Activated CD4-positive, alpha-beta T cell treated with anti-CD3 and anti-CD28 coated beads for 24 hours (primary cell): ENCODE data around the gene GPC3.
"Not testable (repeated sequence)": the region's sequence is repeated elsewhere in the genome, so short reads cannot be mapped to it uniquely, and the experiment has no call there.

Source experiments
- DNase-seq, 2 donors: peaks; one replicate each; pipeline ENCODE4 v3.0.0-alpha.2; 2020; ENCODE audit warnings: low read depth in 2 of 2

GPC3 gene

DNA sequence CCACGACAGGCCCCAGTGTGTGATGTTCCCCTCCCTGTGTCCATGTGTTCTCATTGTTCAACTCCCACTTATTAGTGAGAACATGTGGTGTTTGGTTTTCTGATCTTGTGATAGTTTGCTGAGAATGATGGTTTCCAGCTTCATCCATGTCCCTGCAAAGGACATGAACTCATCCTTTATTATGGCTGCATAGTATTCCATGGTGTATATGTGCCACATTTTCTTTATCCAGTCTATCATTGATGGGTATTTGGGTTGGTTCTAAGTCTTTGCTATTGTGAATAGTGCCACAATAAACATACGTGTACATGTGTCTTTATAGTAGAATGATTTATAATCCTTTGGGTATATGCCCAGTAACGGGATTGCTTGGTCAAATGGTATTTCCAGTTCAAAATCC is 97.3 kb downstream of the GPC3 start:
- not testable (repeated sequence) for DNase-seq

DNA sequence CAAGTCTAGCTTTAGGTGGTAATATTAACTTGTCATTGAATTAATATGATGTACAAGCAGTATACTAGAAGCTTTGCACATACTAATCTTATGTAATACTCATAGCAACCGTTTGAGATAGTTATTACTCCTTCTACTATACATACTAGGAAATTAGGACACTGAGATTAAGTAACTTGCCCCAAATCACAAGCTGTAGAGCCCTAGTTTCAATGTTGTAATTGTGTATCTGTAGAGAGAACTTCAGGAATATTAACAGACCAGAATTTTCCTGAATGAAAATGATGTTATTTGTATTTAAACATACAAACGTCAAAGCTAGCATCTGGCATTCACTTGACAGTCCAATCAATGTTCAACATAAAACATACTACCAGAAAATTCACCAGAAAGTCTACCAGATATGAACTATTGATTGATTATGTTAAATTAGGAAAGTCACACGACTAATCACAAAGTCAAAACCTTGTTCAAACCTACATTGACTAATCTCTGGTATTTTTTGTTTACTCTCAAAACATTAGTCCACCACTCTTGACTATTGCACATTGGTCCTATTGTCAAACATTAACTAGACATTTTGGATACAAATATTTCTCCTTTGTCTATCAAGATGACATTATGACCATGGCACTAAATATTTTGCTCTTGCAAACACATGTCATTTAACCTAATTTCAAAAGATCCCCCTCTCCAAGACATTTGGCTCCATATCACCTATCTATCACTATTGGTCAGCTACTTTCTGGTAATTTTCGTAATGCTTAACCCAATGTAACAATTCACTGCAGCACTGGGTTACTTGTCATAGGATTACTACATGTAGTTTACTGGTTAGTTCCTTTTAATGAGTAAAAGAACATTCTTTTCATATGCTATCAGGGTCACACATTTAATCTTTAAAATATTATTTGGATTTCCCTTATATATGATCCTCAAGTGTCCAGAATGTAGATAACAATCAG is 100.7 kb downstream of the GPC3 start:
- no peak for DNase-seq

DNA sequence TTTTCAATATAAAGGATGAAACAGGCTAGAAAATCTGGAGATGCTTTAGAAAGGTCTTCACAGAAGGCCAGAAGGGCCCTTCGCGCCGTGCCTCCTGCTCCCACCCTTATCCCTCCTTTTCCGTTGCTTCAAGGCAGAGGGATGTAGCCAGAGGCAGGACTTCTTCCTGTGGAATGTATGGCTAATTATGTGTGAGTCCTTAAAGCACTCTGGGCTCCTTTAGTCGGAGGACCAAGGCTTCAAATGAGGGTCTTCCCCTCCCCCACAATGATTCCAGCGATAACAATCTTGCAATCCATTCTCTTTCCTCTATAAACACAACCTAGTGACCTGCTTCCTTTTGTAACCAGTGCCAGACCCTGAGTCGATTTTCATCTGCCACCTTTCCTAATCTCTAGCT is 103.5 kb downstream of the GPC3 start:
- DNase-seq: no peak

DNA sequence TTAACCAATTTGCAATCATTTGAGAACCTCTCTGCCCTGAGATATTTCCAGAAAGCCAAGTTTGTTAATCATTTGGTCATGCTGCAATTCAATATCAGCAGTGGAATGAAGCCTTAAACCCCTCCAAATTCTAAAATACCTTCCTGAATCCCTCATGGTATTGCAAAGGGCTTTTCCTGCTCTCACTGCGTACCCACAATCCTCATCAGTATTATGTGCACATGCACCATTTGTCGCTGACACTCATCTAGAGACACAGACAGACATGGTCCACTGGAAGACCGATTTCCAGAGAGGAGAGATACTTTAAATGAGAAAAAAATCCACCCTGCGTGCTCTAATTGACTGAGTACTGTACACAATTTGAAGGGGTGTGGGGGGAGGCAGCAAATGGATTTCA is 104.4 kb downstream of the GPC3 start:
- no peak for DNase-seq

DNA sequence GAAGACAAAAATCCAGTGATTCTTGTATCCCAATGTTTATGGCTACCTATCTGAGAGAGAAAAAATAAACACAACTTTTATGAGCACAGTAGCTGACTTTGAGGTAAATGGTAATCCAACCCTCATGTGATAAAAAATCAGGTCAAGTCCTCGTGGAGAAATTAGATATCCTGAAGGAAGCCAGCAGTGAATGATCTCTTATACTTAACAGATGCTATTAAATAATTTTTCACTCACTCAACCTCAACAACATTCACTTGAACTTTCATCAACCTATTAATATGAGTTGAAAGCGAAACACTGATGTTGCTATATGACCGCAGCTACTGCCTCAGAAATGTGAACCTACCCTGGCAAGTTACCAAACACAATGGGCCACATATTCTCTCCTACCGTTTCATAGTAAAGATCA is 105.4 kb downstream of the GPC3 start:
- DNase-seq: no peak

DNA sequence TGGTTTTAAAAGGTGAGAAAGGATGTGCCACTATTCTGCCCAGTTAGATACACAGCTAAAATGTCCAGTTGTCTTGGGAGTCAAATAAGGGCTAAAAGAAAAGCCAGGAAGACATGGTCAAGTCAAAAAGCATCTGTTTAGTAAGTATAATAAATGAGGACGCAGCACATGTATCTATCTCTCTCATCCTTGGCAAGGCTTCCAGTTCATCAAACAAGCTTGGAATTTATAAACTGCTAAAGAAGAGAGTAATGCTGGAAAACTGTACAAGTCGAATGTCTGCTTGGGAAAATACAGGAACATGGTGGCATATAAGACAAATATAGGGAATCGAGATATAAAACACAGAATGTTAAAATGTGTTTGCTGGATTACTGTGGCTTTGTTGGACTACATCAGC is 106.7 kb downstream of the GPC3 start:
- no peak for DNase-seq

DNA sequence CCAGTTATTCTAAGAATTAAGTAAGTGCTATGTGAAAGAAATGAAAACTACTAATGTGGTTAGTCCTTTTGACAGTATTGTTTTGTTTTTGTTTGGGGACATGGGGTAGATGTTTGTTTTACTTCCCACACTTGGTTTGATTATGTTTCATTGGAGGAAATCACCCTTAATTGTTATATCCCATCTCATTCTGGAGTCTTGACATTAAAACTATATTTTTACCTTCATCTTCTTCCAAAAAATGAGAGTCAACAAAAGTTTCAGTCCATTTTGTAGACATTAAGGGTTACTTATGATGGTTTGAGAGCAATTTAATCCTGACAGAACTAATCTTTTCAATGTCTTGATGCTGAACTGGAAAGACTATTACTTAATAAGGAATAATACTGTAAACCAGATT is 108.7 kb downstream of the GPC3 start:
- DNase-seq: no peak

DNA sequence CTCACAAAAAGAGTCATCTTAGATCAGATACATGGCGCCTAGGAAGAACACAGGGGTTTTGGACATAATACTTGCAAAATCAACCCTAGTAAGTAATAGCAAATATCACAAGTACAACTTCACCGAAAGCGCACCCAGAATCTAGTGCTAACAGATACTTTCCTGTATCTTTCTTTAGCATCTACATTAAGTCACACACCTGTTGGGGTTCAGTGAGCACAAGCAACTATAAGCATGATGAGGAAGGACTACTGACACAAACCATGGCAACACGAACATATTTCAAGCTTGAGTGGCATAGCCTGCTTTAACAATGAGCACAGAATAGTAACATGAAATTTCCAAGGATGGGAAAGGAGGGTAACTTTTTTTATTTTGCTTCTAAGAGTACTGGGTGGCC is 116.1 kb downstream of the GPC3 start:
- no peak for DNase-seq

DNA sequence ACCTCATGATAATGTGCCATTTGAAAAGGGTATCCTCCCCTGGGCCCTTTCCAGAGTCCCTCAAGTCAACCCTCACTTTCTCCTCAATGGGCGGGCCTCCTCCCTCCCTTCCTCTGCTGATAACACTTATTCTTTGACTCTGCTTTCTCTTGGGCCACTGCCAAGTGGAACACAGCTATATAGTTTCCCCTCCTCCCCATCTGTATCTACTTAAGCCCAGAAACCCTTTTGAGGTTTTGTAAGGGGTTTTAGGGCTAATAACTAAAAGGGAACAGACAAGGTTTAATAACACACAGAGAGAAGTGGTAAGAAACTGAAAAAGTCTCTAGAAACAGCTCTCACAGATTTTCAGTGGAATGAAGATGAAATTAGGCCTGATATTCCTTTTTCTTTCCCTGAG is 116.7 kb downstream of the GPC3 start:
- DNase-seq: no peak

DNA sequence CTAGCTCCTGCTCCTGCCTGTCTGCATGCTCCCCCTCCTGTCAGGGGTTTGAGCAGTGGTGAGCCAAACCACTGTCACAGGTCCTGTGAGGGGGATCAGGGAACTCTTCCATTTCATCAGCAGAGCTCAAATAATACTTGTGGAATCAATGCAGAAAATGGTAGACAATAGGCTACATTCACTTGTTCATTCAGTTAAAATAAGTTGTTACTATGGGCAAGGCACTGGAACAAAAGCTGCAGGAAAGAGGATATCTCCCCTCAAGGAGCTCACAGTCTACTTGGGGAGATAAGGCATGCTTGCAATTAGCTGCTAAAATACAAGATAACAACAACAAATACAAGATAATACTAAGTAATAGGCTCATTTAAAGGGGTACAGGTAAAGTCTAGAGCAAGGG is 117.1 kb downstream of the GPC3 start:
- DNase-seq: no peak

DNA sequence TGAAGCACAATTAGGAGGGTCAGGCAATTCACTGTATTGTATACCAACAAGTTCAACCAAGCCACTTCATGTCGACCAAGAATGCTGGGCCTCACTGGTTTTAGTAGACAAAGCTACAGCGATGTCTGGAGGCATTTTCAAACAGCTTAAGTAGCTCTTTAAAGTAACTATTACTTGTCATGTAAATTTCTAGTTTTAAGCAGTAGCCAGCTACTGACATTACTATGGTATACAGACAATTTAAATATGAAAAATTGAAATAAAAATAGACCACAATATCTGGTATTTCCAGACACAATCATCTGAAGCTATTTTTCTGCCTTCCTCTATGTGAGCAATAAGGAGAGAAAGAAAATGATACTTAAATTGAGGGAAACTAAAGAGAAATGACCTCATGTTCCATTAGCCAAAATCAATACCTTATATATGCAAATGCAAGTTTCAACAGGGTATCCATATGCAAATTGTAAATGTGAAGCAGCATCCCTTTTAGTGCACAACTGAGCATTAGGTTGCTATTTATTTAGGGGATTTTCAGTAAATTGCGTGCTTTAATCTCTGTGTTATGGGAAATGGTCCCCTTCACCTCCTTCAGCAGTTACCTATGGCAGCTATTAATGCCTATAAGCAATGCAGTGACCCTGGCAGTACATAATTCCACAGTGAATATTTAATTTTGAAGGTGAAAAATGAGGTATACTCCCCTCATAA is 119.5 kb downstream of the GPC3 start:
- no peak for DNase-seq

DNA sequence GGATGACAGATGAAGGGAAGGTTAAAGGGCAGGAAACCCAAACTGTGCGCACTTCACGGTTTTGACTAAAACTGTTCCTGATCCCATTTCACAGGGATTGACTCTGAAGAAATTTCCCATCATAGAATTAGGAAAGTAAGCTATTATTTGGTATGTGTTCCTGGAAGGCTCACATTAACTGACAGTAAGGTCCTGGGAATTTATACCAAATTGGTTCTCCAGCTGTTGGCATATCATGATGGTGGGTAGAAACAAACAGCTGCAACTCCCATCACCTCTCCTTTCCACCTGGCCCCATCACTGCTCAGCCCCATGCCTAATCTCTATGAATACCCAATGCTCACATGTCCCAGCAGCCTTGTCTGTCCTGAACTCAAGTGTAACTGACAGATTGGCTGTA is 121.2 kb downstream of the GPC3 start:
- no peak for DNase-seq

DNA sequence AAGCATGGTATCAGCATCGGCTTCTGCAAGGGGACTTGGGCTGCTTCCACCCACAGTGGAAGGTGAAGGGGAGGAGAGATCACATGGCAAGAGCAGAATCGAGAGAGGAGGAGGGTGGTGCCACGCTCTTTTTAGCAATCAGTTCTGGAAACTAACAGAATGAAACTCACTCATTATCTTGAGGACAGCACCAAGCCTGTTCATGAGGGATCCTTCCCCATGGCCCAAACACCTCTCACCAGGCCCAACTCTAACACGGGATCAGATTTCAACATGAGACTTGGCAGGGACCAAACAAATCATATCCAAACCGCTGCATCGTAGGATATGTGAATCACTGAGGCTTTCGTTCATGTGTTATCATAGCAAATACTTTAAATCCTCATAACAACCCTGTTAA is 125.5 kb downstream of the GPC3 start:
- no peak for DNase-seq

DNA sequence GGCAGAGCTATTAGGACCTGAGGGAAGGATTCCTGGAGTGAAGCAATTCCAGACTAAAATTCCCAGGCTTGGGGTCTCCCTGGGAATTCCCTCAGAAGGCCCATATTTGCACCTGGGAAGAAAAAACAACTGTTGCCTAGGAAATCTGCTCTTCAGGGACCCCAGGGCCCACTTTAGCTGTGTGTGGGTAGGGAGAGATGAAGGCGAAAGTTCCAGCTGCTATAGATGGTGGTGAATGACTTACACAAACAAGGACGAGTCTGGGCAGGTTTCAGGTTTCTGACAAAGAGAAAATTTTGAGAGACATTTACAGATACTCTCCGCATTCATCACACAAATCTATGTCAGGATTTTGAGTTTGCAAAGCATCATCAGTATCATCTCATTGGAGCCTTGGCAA is 126.1 kb downstream of the GPC3 start:
- no peak for DNase-seq

DNA sequence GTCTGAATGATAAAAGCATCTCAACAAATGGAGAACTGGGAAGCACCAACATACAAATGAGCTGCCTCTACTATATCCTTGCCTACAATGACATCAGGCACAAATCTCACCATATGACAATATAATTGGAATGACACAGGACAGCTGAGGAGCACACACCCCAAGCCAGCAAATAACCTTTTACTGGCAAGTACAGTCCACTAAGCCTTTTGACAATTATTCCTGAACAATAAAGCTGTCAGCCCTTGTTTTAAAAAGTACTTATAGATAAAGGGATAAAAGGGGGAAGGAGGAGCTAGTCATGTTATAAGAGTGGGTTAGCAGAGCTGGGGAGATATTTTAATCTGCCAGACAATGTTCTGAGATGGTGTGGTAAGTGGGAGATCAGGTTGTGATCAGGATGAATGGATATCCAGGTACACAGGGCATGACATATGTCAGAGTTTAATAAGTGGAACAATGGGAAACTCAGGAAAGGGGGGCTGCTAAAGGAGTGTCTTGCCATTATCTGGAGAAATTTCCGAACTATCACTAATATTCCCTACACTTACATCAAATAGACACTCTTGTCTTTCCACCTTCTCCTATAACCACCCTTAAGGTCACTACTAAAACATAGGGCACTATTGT is 127.6 kb downstream of the GPC3 start:
- no peak for DNase-seq

DNA sequence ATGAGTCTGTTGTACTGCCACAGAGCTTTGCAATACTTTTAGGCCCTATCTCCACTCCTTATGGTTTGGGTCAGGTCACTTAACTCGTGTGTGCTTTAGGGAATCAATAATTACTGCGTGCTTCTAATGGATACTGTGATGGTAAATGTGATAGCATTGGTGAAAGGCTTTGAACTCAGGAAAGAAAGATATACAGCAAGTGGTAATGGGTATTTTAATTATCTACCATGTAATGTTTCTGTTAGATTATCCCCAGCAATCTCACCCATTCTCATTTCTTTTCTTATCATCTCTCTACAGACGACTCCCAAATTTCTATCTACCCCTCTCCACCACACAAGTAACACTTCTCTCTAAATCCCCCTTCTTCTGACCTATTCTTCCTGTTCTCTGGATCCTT is 128.6 kb downstream of the GPC3 start:
- no peak for DNase-seq

DNA sequence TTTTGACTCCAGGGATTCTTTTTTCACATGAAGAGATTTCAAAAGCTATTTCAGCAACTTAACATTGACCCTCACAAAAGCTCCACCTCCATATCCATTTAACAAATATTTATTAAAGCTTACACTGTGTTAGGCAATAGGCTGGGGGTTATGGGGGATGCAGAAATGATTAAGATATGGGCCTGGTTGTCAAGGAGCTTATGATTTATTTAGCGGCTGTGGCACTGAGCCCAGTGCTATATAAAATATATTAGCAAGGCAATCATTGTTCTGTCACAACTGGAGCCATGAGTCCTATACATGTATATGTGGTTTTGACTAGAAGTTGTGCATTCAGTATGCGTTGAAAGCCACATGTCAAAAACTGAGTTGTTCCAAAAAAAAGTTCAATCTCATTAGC is 131.1 kb downstream of the GPC3 start:
- no peak for DNase-seq

DNA sequence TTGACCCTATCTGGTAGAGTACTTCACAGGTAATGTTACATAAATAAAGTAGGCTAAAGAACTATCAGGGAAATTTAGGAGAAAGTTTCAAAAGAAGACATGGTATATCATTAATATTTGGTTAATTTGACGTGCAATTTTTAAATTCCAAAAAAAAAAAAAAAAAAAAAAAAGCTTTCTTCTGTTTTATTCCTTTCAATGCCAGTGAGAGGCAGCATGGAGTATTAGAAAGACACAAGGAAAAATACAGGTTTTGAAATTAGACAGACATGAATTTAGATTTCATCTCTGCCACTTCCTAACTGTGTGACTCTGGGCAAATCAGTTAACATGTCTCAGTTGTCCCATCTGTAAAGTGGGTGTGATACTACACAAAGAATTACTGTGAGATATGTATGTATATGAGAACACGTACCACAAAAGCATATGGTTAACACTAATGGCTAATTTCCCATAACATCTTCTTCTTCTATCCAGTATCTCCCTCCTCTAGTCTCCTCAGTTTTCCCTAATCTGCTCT is 132.5 kb downstream of the GPC3 start:
- no peak for DNase-seq

DNA sequence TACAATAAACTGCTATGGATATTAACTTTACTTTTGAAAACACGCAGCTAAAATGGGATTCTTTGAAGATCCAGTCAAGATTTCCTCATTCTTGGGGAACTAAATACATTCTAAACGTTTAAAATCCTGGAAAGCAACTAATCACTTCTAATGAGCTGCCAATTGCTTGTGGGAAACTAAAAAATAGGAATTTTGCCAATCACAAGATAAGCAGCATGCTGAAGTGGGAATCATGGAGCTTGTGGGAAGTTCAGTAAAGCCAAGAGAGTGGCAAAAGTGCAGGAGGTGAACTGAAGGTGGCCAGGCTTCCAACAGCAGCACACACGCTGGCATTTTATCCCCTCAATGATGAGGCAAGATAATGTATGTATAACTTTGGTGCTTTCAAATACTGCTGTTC is 133.0 kb downstream of the GPC3 start:
- no peak for DNase-seq

DNA sequence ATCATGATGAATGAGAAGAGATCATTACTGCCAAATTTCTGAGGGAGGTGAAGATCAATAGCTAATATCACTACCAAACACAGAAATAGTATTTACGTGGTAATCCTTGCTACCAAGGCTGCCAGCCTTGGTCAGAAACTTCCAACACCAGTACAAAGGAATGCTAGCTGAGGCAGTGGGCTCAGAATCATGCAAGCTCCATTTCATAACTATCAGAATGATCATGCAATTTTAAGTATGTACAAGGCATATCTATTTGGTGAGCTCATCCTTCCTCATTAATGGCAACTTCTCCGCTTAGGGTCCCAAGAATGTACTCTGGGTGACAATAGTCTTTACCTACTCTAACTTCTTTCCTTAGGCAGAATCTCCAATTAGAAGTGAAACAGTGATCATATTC is 135.0 kb downstream of the GPC3 start:
- no peak for DNase-seq

DNA sequence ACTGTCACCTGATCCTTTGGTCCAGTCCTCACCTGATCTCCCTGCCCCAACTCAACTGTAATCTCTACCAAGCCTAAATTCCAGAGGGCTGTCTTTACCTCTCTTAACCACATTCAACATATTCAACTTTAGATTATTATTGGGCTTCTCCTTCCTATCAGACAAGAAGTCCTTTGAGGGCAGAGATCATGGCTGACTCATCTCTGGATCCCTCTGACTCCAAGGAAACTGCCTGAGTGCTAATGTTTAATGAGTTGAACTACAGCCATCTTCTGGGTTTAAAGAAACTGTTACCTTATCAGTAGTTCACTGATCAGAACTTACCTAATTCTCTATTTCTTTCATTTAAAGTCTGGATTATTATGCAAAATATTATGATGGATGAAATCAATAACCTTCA is 135.7 kb downstream of the GPC3 start:
- no peak for DNase-seq

DNA sequence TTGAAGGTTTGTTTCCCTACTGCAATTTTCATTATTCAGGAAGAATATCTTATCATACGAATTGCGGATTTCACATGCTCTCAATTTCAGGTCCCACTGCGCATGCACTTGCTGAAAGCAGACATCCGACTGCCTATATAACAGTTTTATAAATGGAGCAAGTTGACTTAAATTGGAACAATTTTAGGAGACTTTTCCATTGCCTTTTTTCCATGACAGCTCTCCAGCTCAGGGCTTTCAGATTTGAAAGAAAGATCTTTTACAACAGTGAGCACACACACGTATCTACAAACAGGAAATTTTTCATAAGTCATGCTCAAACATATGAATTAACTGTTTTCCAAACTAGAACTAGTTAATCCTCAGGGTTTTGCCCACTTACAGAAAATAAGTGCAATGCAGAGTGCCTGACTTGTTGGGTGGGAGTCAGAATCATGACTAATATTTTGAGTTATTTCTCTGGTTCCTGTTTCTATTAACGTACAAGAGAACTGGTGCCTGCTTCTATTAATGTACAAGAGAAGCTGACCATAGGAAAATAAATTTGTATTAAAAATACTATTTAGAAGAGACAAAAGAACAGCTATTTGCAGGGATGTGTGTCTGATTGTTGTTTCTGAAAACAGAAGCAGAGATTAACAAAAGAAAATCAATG is 137.9 kb downstream of the GPC3 start:
- DNase-seq: no peak
